WERI-Rb-1 (cell line): Measurements from ENCODE around the gene CAMK4.

ENCODE experiments used
- DNase-seq: peaks from one replicate; pipeline ENCODE4 v3.0.0-alpha.2; 2020
- H3K27ac ChIP-seq: fragments of 250-450 bp; sonication (Bioruptor Pico); 2 replicates; pipeline ENCODE4 v1.5.1; 2020; ENCODE audit warnings: mild to moderate bottlenecking, moderate library complexity
- H3K27me3 ChIP-seq: fragments of 250-450 bp; sonication (Bioruptor Pico); 2 replicates; pipeline ENCODE4 v1.5.1; 2021; ENCODE audit warnings: mild to moderate bottlenecking, low read depth, moderate library complexity; ENCODE audit not compliant: insufficient read depth, severe bottlenecking
- H3K36me3 ChIP-seq: fragments of 250-450 bp; sonication (Bioruptor Pico); 2 replicates; pipeline ENCODE4 v1.5.1; 2020; ENCODE audit warnings: mild to moderate bottlenecking, moderate library complexity
- H3K4me3 ChIP-seq: 2 replicates; pipeline ENCODE4 v1.5.1; 2011; ENCODE audit warnings: low read depth, mild to moderate bottlenecking, control low read depth, low read length
- H3K9me3 ChIP-seq: fragments of 250-450 bp; sonication (Bioruptor Pico); 2 replicates; pipeline ENCODE4 v1.5.1; 2021; ENCODE audit warnings: mild to moderate bottlenecking, moderate library complexity; ENCODE audit not compliant: severe bottlenecking
- TF ChIP-seq, protein P1 (sequence below): IDR thresholded peaks from 2 replicates; pipeline ENCODE4 v1.5.1; 2011; ENCODE audit warnings: low read depth, mild to moderate bottlenecking, control low read depth, inconsistent platforms, low read length

The CAMK4 gene

DNA sequence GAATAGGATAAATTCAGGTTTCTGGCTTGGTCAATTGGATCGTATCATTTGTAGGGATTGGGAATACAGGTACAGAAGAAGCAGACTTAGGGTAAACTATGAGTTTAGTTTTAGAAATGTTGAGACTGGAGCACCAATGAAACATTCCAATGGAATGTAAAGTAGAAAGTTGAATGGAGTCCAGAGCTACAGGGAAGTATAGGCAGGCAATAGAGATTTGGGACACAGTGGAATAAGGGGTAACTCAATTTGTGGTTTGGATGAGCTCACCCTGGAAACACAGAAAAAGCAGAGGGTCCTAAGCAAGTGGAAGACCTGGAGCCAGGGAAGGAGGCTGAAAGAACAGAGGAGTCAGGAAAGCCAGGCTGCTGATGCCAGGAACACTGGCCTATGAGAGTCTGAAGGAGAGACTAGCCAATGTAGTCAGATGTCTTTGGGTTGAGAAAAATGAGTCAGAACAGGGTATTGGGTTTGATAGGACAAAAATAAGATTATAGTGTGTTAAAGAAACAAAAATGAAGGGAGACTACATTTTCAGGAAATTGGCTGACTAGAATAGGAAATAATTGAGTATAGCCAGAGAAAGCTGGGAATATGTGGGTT, 215.4 kb downstream of the CAMK4 start:
- Histone ChIP-seq H3K4me3 (no peak overlapping the region), H3K36me3 (no peaks in the 10 kb centered on the region), H3K27ac (no peak overlapping the region), H3K9me3 (no peaks in the 10 kb centered on the region), H3K27me3 (no peaks in the 10 kb centered on the region)
- no peak for DNase-seq
- TF ChIP-seq, protein P1, sequence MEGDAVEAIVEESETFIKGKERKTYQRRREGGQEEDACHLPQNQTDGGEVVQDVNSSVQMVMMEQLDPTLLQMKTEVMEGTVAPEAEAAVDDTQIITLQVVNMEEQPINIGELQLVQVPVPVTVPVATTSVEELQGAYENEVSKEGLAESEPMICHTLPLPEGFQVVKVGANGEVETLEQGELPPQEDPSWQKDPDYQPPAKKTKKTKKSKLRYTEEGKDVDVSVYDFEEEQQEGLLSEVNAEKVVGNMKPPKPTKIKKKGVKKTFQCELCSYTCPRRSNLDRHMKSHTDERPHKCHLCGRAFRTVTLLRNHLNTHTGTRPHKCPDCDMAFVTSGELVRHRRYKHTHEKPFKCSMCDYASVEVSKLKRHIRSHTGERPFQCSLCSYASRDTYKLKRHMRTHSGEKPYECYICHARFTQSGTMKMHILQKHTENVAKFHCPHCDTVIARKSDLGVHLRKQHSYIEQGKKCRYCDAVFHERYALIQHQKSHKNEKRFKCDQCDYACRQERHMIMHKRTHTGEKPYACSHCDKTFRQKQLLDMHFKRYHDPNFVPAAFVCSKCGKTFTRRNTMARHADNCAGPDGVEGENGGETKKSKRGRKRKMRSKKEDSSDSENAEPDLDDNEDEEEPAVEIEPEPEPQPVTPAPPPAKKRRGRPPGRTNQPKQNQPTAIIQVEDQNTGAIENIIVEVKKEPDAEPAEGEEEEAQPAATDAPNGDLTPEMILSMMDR, result no peak

DNA sequence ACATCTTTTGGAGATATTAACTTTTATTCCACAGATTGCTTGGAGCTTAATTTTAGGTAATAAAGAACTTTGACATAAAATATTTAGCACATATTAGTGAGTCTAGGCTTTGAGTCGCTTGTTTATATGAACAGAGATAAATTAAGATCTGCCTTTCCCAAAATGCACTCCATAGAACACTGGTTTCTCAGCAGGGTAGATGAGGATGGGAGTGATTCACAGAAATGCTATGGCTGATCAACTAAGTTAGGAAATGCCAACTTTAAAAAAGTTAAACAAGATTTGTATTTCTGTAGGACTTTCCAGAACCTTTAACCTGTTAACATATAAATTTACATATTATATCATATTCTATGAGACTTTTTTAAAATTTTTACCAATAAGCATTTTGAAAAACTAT, 222.9 kb downstream of the CAMK4 start:
- TF ChIP-seq, protein P1, result no peak
- H3K9me3 ChIP-seq, result no peaks in the 10 kb centered on the region
- H3K4me3 ChIP-seq, result no peak overlapping the region
- DNase-seq, result no peak
- H3K27me3 ChIP-seq, result no peaks in the 10 kb centered on the region
- H3K27ac ChIP-seq, result no peak overlapping the region
- H3K36me3 ChIP-seq, result no peaks in the 10 kb centered on the region

DNA sequence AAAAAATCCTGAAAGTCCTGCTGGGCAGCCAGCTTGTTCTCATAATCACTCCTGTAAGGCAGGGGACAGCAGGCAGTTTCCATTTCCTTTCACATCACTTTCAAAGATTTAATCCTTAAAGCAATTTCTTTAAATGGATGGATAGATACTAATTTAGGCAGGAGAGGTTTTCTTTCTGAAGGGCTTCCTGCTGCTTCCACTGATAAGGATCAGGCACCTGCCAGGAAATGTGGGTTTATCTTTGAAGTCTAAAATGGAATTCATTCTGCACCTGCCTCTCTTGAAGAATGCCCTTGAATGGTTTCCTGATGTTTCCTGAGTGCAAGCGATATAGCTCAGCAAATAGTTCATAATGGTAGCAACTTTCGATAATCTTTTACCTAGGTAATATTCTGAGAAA, 223.6 kb downstream of the CAMK4 start:
- Histone ChIP-seq H3K9me3 (no peaks in the 10 kb centered on the region), H3K4me3 (no peak overlapping the region), H3K27ac (no peak overlapping the region), H3K36me3 (no peaks in the 10 kb centered on the region), H3K27me3 (no peaks in the 10 kb centered on the region)
- peak; percentile 47 for DNase-seq
- TF ChIP-seq, protein P1, result no peak

DNA sequence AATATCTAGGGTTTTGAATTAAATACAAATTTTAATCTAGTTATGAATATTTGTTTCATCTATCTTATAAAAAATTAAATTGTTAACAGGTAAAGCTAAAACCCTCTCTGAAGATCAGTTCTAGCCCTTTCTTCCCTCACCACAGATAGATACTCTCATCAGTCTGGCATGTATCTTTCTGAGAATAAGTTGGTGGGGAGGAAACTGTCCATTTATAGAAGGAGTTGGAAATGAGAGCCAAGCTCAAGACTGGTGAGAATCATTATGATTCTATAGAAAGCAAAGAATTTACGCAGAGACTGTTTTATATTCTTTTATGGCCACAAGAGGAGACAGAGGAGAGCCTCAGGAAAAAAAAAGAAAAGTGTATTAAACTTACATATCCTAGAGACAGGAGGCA, 229.1 kb downstream of the CAMK4 start:
- no peaks in the 10 kb centered on the region for H3K36me3 ChIP-seq
- TF ChIP-seq, protein P1, result no peak
- DNase-seq, result no peak
- no peaks in the 10 kb centered on the region for H3K27me3 ChIP-seq
- H3K4me3 ChIP-seq, result peak overlapping the region; percentile 19; the same call in 1 of the 2 replicates
- no peaks in the 10 kb centered on the region for H3K9me3 ChIP-seq
- H3K27ac ChIP-seq, result peak overlapping the region; percentile 78

DNA sequence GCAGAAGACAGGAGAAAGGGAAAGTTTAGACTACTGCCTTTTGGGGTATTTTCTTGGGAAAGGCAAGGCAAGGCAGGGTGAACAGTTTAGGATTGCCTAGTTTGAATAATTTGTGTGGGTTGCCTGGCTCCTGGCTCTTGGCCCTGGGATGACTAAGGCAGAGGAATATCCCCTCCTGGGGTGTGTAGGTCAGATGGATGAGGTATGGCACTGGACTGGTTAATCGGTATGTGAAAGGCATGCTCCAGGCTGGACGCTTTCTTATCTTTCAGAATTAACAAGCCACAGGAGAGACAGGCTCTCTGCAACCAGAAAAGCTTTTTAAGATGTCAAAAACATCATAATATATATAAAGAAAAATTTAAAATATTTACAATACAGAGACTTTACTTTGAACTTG, 229.6 kb downstream of the CAMK4 start:
- peak; percentile 58 for DNase-seq
- peak overlapping the region; percentile 78 for H3K27ac ChIP-seq
- H3K9me3 ChIP-seq, result no peaks in the 10 kb centered on the region
- TF ChIP-seq, protein P1, result no peak
- no peaks in the 10 kb centered on the region for H3K27me3 ChIP-seq
- H3K4me3 ChIP-seq, result peak overlapping the region; percentile 19
- H3K36me3 ChIP-seq, result no peaks in the 10 kb centered on the region

DNA sequence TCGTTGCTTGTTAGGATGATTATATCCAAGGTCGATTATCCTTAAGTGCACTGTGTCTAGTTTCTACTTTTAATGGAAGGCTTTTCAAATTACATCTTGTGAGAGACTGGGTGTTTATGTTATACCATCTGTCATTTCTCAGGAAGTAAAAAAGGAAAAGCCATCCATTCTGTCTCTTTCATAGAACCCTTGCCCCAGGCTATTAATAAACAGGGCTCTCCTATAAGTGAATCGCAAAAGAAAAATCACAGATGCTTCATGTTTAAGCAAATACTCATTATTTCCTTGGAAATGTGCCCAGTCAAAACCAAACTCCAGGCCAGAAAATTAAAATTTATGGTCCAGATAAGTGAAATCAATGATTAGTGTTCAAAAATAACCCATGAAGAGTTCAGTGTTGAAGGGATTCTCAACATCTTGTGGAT, 230.0 kb downstream of the CAMK4 start:
- Histone ChIP-seq H3K9me3 (no peaks in the 10 kb centered on the region), H3K4me3 (peak overlapping the region; percentile 19), H3K36me3 (no peaks in the 10 kb centered on the region), H3K27me3 (no peaks in the 10 kb centered on the region), H3K27ac (peak overlapping the region; percentile 78)
- no peak for DNase-seq
- TF ChIP-seq, protein P1, result no peak
